Brain microvascular endothelial cell (primary cell): ENCODE measurements around the gene CST2.

ENCODE experiments used
- DNase-seq: peaks from one replicate; pipeline ENCODE4 v3.0.0-alpha.2; 2020
- H3K27ac ChIP-seq: fragments of 250-450 bp; sonication (Bioruptor Pico); 2 replicates; pipeline ENCODE4 v1.5.1; 2020; ENCODE audit warnings: mild to moderate bottlenecking, moderate library complexity
- H3K27me3 ChIP-seq: fragments of 250-450 bp; sonication (Bioruptor Pico); replicated peaks from 2 replicates; pipeline ENCODE4 v1.5.1; 2020; ENCODE audit warnings: mild to moderate bottlenecking
- H3K36me3 ChIP-seq: fragments of 250-450 bp; sonication (Bioruptor Pico); replicated peaks from 2 replicates; pipeline ENCODE4 v1.5.1; 2020; ENCODE audit warnings: mild to moderate bottlenecking
- H3K4me3 ChIP-seq: 2 replicates; pipeline ENCODE4 v1.5.1; 2011; ENCODE audit warnings: low read depth, mild to moderate bottlenecking, control low read depth, low read length, moderate library complexity
- in situ Hi-C: cut with HindIII; loops from 2 replicates; pipeline ENCODE4 v1.10.0; 2017; ENCODE audit warnings: low sequenced_read_pairs, low pct_ligation_motif_present
- TF ChIP-seq, protein P1 (sequence below): IDR thresholded peaks from 2 replicates; pipeline ENCODE4 v1.5.1; 2011; ENCODE audit warnings: low read depth, mild to moderate bottlenecking, moderate library complexity, low read length, control low read depth, inconsistent platforms; ENCODE audit errors: missing control alignments

Gene CST2

DNA sequence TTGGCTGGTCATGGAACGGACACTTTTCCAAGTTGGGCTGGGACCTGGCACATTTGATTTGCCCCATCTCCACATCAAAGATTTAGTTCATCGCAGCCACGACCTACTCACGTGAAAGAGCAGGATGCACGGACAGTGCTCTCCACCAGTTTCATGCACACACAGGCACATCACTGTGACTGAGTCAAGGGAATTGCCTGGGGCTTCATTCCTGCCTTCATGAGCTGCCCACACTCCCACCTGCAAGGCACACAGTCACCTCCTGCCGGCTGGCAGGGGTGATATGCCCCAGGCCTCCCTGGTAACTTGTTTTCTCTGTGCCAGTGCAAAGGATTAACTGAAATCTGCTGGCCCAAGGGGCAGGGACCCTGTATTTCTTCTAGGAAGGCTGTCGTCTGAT, 52.4 kb downstream of the CST2 start:
- TF ChIP-seq, protein P1, sequence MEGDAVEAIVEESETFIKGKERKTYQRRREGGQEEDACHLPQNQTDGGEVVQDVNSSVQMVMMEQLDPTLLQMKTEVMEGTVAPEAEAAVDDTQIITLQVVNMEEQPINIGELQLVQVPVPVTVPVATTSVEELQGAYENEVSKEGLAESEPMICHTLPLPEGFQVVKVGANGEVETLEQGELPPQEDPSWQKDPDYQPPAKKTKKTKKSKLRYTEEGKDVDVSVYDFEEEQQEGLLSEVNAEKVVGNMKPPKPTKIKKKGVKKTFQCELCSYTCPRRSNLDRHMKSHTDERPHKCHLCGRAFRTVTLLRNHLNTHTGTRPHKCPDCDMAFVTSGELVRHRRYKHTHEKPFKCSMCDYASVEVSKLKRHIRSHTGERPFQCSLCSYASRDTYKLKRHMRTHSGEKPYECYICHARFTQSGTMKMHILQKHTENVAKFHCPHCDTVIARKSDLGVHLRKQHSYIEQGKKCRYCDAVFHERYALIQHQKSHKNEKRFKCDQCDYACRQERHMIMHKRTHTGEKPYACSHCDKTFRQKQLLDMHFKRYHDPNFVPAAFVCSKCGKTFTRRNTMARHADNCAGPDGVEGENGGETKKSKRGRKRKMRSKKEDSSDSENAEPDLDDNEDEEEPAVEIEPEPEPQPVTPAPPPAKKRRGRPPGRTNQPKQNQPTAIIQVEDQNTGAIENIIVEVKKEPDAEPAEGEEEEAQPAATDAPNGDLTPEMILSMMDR, result no peak
- Histone ChIP-seq H3K4me3 (no peak overlapping the region), H3K27ac (no peak overlapping the region), H3K36me3 (no peaks in the 10 kb centered on the region), H3K27me3 (no peaks in the 10 kb centered on the region)
- DNase-seq, result no peak
- in situ Hi-C loops, result no loop called here
